HG02981 (cell line): ENCODE measurements around the gene DNAL1.
"Not testable (repeated sequence)": the region's sequence is repeated elsewhere in the genome, so short reads cannot be mapped to it uniquely, and the experiment has no call there.

Source experiments
- ATAC-seq: cut with Tn5 transposase; IDR thresholded peaks from one replicate; pipeline ENCODE4 v1.9.1; 2021; ENCODE audit warnings: mild to moderate bottlenecking, moderate library complexity; ENCODE audit not compliant: unreplicated experiment

Gene DNAL1

GRCh38 chr14:73637830-73638229 is 7.0 kb upstream of the DNAL1 start:
- ATAC-seq, result no peak

GRCh38 chr14:73640796-73641365 is 3.9 kb upstream of the DNAL1 start:
- ATAC-seq, result no peak

- no peak for ATAC-seq
Observed at GRCh38 chr14:73645248-73645610, 443 bp downstream of the DNAL1 start.

DNA sequence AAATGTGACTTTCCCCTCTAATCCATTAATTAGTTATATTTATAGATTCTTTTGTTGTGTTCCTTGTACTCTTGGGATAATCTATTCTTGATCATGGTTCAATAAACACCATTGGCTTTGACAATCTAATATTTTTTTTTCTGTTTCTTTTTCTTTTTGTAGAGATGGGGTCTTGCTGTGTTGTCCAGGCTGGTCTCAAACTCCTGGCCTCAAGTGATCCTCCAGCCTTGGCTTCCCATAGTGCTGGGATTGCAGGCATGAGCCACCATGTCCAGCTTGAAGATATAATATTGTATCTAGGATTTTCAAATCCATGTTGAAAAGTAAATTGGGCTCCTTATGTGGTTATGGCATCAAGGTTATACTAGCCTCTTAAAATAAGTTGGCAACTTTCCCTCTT is 6.2 kb downstream of the DNAL1 start:
- ATAC-seq, result no peak

- ATAC-seq, result no peak
Observed at GRCh38 chr14:73655851-73656250, 11.1 kb downstream of the DNAL1 start.

DNA sequence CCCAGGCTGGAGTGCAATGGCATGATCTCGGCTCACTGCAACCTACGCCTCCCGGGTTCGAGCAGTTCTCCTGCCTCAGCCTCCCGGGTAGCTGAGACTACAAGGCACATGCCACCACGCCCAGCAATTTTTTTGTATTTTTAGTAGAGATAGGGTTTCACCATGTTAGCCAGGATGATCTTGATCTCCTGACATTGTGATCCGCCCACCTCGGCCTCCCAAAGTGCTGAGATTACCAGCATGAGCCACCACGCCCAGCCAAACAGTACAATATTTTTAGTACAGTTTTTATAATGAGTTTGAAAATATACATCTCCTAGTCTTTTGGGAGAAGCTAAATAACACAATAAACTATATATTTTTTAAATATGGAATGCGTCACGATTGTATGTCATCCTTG is 14.4 kb downstream of the DNAL1 start:
- ATAC-seq, result not testable (repeated sequence)

- ATAC-seq, result no peak
Observed at GRCh38 chr14:73660511-73660910, 15.7 kb downstream of the DNAL1 start.

- ATAC-seq, result no peak
Observed at GRCh38 chr14:73661872-73662271, 17.1 kb downstream of the DNAL1 start.

DNA sequence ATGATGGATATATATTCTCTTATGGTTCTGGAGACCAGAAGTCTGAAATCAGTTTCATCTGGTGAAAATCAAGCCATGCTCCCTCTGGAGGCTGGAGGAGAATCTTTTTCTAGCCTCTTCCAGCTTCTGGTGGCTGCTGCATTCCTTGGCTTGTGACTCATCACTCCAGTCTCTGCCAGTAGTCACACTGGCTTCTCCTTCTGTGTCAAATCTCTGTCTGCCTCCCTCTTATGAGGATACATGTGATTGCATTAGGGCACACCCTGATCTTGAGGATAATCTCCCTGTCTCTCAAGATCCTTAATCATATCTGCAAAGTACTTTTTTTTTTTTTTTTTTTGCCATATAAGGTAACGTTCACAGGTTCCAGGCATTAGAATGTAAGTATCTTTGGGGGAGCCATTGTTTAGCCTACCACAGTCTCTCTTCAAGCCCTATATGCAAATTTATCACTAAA is 17.7 kb downstream of the DNAL1 start:
- ATAC-seq, result no peak

DNA sequence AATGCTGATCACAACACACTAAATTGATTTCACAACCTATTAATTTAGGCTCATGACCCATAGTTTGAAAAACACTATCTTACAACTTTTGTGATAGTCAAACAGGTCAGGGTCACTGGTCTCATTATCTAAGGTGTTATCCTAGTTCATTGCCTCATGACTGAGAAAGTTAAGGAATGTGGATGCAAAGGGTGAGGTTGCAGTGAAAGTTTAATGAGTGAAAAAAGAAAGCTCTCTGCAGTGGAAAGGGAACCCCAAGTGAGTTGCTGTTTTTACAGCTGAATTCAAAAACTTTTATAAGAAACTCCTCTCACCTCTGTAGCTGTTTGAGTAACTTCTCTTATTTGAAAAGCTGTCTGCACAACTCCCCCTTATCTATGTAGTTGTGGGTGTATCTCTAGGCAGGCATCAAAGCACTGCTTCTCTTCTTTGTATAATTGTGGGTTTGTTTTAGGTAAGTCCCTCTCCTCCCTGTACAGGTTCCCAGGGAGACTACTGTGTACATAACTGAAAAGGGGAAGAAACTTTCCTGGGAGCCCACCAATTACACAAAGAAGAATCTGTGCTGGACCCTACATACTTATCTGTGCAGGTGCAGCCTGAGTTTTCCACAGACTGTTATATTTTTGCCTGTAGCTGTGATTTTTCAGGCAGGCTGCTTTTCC is 18.9 kb downstream of the DNAL1 start:
- no peak for ATAC-seq

GRCh38 chr14:73665130-73665529 is 20.3 kb downstream of the DNAL1 start:
- ATAC-seq, result no peak

DNA sequence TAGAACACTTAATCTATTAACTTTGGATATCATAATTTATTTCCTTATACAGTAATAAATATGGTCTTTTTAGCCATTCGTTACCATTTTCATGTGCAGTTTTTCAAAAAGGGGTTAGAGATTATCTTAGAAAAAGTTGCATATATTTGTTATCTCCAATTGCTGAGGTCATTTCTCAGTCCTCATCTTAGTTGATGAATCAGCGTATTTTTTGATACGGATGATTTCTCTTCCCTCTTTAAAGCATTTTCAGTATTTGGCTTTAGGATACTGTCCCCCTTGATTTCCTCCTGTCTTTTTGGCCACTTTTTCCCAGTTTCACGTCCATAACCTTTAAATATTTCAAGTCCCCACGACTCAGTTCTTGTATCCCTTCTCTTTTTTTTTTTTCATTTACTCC is 21.8 kb downstream of the DNAL1 start:
- no peak for ATAC-seq

- no peak for ATAC-seq
Observed at GRCh38 chr14:73667854-73668253, 23.1 kb downstream of the DNAL1 start.

DNA sequence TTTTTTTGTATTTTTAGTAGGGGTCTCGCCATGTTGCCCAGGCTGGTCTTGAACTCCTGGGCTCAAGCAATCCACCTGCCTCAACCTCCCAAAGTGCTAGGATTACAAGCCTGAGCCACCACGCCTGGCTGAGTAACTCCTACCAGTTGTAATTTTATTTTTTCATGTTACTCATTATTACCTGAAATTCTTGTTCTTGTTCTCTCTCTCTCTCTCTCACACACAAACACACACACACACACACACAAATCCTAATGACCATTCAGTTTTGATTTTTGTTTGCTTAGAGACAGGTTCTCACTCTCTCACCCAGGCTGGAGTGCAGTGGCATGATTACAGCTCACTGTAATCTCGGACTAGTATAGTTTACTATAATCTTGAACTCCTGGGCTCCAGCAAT is 30.2 kb downstream of the DNAL1 start:
- no peak for ATAC-seq

DNA sequence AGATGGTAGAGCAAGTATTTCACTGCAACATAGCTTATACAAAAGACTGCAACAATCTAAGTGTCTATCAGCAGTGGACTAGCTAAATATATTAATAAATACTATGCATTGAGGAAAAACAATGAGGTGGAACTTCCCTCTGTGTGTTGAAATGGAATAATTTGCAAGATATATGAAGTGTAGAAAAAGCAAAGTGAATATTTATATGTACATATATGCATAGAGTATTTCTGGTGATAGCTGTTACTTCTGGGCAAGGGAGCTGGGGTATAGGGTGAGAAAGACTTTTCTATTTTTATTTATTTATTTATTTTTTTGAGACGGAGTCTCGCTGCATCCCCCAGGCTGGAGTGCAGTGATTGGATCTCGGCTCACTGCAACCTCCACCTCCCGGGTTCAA is 33.9 kb downstream of the DNAL1 start:
- no peak for ATAC-seq

DNA sequence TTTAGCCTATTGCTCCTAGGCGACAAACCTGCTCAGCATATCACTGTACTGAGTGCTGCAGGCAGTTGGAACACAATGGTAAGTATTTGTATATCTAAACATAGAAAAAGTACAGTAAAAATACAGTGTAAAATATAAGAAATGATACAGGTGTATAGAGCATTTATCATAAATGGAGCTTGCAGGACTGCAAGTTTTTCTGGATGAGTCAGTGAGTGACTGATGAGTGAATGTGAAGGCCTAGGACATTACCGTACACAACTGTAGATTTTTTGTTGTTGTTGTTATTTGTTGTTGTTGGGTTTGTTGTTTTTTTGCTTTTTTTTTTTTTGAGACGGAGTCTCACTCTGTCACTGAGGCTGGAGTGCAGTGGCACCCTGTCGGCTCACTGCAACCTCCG is 36.0 kb downstream of the DNAL1 start:
- no peak for ATAC-seq

GRCh38 chr14:73684627-73685026 is 39.8 kb downstream of the DNAL1 start:
- no peak for ATAC-seq

GRCh38 chr14:73685328-73685727 is 40.5 kb downstream of the DNAL1 start:
- ATAC-seq, result no peak

DNA sequence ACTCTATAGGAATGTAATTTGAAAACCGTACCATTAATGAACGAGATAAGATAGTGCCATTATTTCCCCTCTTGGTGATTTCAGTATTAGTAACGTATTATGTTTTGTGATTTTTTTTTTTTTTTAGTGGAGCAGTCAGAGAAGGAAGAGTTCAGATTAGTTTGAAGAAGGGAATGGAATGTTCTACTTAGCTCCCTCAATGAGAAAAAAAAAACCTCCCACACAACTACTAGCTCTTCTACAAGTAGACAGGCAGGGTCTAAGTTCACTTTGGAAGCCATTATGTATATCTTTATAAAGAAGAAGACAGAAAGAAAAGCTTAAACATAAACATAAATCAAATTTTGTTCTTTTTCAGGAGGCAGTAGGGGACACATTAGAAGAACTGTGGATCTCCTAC is 42.1 kb downstream of the DNAL1 start:
- ATAC-seq, result no peak

- no peak for ATAC-seq
Observed at GRCh38 chr14:73694083-73694482, 49.3 kb downstream of the DNAL1 start.

DNA sequence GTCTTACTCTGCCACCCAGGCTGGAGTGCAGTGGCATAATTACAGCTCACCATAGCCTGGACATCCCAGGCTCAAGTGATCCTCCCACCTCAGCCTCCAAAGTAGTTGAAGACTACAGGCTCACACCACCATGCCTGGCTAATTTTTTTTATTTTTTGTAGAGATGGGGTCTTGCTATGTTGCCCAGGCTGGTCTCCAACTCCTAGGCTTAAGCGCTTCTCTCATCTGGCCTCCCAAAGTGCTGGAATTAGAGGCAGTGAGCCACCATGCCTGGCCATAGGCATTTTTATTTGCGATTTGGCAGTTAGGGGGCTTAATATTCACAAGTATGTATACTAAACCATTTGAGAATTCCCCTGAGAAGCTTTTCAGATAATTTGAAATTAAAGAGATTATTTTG is 50.3 kb downstream of the DNAL1 start:
- no peak for ATAC-seq

GRCh38 chr14:73695997-73696396 is 51.2 kb downstream of the DNAL1 start:
- ATAC-seq, result peak; percentile 58
